MG63 (cell line): ENCODE data around the gene ATXN1. TPM values are rescaled to one million over a fixed set of nuclear protein-coding genes. Genes with fewer than 3 reads are reported as not detected.
"Not testable (repeated sequence)": the region's sequence is repeated elsewhere in the genome, so short reads cannot be mapped to it uniquely, and the experiment has no call there.

ENCODE experiments used
- DNase-seq: peaks from one replicate; pipeline ENCODE4 v3.0.0-alpha.2; 2020
- H3K27me3 ChIP-seq: fragments of 250-450 bp; sonication (Bioruptor Pico); 2 replicates; pipeline ENCODE4 v1.5.1; 2020; ENCODE audit warnings: mild to moderate bottlenecking, moderate library complexity
- H3K36me3 ChIP-seq: fragments of 250-450 bp; sonication (Bioruptor Pico); 2 replicates; pipeline ENCODE4 v1.5.1; 2020; ENCODE audit warnings: mild to moderate bottlenecking, moderate library complexity
- H3K4me3 ChIP-seq: fragments of 250-450 bp; sonication (Bioruptor Pico); 2 replicates; pipeline ENCODE4 v1.5.1; 2020; ENCODE audit warnings: mild to moderate bottlenecking, moderate library complexity
- H3K9me3 ChIP-seq: fragments of 250-450 bp; sonication (Bioruptor Pico); 2 replicates; pipeline ENCODE4 v1.5.1; 2020; ENCODE audit warnings: mild to moderate bottlenecking, moderate library complexity
- total RNA-seq: library from RNA; depleted of rRNA; stranded (reverse); fragments of >200 nt; shearing (Covaris generic); gene quantifications from 2 replicates; pipeline ENCODE4 v1.2.3, GENCODE V29; 2014; ENCODE audit warnings: low replicate concordance

Gene ATXN1
- total RNA-seq, 1 experiment from 2014 or later: 5.9 TPM

DNA sequence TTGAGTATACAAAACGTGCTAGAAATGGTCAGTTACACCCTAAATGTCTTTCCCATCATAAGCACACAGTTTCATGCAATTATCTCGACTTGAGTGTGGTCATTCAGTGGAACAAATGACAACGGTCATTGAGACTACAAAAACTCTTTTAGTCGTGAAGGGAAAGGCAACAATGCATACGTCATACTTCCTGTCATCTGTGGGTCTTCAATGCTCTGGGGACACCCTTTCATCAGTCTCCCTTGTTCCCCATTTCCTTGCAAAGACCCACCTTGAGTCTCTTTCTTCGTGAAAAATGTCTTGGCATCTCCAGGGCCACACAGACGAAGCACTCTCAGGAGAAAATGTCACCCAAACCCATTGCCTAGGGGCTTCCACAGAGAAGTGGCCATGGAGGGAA lies 284.4 kb downstream of the ATXN1 start:
- DNase-seq: no peak
- H3K27me3 ChIP-seq: no peaks in the 10 kb centered on the region
- H3K9me3 ChIP-seq: no peaks in the 10 kb centered on the region
- no peaks in the 10 kb centered on the region for H3K36me3 ChIP-seq
- no peak overlapping the region for H3K4me3 ChIP-seq

DNA sequence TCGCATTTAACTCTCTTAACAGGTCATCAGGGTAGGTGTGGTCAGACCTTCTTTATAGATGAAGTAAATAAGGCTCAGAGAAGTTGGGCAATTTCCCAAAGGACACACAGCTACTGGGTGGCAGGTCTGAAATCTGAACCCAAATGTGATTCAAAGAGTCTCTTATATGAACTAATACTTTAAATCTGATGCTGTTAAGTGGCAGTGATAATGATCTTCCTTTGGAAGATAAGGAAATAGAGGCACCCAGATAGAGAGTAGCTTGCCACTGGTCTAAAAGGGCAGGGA lies 285.8 kb downstream of the ATXN1 start:
- DNase-seq: no peak
- Histone ChIP-seq H3K27me3 (no peaks in the 10 kb centered on the region), H3K4me3 (no peak overlapping the region), H3K9me3 (no peaks in the 10 kb centered on the region), H3K36me3 (no peaks in the 10 kb centered on the region)

DNA sequence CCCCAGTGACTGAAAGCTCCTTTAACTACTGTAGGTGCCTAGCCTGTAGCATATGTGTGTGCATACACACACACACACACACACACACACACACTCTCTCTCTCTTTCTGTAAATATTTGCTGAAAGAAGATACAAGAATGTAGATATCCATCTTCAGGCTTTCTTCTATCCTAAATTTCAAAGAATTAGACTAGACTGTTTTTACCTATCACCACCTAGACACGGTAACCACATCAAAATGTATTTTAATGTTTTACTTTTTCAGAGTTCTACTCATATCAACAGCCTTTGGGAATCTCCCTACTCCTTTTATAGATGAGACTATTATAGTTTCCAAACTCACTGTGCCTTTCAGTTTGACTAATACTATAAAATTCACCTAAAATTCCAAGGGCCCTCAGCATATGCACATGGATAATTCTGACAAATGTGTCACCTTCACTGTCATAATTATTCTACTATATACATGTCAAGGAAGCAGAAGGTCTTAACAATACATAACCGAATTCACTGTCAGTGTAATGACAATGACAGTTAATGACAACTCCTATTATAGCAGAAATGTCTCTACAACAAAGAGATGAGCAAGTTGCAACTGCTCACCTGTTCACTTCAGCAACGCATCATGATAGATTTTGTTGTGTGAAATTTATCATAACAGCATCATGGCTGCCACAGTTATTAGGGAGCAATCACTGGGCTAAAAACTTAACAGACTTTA lies 286.3 kb downstream of the ATXN1 start:
- Histone ChIP-seq H3K9me3 (no peaks in the 10 kb centered on the region), H3K36me3 (no peaks in the 10 kb centered on the region), H3K4me3 (no peak overlapping the region), H3K27me3 (no peaks in the 10 kb centered on the region)
- DNase-seq: no peak

DNA sequence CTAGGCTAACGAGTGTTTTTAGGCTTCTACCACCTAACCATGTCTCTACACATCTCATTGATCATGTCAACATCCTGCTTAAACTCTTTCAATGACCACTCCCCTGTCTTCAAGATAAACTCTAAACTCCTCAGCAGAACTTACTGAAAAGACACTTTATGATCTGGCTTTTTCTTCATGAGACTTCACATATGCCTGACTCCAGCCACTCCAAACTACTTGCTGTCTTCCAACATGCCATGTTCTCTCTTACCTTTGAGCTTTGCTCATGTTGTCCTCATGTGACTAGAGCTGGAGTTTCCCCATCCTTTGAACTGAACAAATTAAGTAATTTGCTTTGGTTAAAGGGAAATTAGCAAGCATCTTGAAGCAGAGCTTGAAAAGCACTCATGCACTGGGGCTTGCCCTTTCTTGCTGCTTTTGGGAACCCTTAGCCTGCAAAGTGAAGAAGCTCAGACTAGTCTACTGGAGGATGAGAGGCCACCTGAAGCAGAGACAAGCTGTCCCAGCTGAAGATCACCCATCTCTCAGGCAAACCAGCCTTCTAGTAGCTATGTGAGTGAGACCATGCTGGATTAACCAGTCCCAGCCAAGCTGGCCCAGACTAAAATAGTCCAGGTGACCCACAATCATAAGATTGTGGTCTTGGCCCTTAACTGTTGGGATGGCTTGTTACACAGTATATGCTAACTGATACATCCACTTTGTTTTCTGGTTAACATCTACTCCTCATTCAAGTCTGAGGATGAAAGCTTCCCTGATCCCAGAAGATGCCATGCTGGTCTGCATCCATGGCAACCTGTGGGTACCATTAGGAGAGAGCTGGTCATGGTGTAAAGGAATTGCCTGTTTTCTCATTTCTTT lies 287.1 kb downstream of the ATXN1 start:
- Histone ChIP-seq H3K9me3 (no peaks in the 10 kb centered on the region), H3K4me3 (no peak overlapping the region), H3K36me3 (no peaks in the 10 kb centered on the region), H3K27me3 (no peaks in the 10 kb centered on the region)
- DNase-seq: no peak

DNA sequence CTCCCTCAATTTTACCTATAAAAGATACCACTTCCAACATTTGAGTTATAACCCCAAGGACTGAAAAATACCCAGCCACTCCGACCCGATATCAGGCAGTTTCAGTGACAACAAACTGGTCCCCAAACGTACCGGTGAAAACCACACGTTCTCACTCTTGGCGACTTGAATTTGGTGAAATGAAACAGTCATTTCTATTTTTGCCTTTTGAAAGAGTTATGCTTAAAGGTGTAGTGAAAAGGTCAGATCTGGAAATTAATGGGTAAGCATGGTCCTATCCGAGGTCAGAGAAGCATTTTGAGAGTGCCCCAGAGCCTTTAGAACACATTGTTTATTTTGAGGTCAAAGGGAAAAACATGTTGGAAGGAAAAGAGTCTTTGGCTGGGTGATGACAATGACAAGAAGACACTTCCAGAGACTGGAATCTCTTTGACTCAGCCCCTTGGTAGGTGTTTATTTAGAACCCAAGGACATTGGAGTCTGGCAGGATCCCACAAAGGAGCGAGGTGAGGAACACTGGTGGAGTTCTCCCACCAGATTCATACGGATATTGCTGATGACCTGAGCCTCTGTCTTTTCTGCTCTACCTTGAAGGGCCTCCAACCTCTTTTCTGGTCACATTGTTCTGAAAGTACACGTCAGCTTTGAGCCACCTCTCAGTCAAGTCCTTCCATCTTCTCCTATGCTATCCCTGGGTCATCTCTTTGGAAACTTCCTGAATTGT lies 287.9 kb downstream of the ATXN1 start:
- Histone ChIP-seq H3K9me3 (no peaks in the 10 kb centered on the region), H3K4me3 (no peak overlapping the region), H3K27me3 (no peaks in the 10 kb centered on the region), H3K36me3 (no peaks in the 10 kb centered on the region)
- DNase-seq: no peak

DNA sequence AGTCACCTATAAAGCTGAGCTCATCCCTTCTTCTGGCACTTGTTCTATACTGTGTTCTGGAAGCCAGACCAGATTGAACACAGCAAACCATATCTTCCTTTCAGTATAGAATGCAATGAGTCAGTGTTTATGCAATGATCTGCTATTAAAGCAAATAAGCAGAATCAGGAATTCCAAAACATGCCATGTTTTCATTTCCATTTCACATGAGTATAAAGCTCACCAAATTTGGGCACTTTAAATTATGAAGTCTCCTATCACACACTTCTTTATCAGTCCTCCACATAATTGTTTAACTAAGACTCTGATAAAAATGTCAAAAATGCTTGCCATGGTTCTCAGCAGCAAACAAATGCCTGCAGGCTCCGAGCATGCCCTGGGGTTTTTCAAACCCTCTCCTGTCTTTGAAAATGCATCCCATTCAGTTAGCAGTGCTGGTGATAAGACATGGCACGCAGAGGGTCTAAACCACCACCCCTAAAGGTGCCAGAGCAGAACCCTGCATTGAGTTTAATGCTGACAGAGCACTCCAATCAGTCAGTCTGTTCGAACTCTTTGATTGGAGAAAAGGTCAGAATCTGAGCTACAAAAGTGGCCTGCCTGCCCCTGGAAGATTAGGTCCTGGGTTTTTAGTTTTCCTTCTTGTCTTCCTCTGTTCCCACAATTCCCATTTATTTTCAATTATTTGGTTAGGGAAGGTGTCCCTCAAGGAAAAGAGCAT lies 288.8 kb downstream of the ATXN1 start:
- Histone ChIP-seq H3K27me3 (no peaks in the 10 kb centered on the region), H3K4me3 (no peak overlapping the region), H3K9me3 (no peaks in the 10 kb centered on the region), H3K36me3 (no peaks in the 10 kb centered on the region)
- no peak for DNase-seq

DNA sequence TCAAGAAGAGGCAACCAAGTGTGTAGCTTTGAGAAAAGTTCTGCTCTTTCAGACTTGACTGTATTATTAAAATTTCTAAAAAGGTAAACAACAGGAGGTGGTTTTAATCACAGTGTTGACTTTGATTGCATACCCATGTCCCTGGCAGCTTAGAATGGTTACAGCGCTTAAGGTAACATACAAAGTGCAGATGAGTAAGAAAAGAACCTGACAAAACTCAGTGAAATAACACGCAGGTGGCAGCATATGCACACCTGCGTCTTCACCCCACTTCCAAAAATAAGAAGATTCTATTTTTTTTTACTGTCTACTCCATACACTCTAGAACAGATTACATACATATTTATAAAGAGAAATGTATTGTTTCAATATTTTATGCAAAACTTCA lies 289.4 kb downstream of the ATXN1 start:
- H3K27me3 ChIP-seq: no peaks in the 10 kb centered on the region
- H3K9me3 ChIP-seq: no peaks in the 10 kb centered on the region
- DNase-seq: no peak
- no peak overlapping the region for H3K4me3 ChIP-seq
- H3K36me3 ChIP-seq: no peaks in the 10 kb centered on the region

DNA sequence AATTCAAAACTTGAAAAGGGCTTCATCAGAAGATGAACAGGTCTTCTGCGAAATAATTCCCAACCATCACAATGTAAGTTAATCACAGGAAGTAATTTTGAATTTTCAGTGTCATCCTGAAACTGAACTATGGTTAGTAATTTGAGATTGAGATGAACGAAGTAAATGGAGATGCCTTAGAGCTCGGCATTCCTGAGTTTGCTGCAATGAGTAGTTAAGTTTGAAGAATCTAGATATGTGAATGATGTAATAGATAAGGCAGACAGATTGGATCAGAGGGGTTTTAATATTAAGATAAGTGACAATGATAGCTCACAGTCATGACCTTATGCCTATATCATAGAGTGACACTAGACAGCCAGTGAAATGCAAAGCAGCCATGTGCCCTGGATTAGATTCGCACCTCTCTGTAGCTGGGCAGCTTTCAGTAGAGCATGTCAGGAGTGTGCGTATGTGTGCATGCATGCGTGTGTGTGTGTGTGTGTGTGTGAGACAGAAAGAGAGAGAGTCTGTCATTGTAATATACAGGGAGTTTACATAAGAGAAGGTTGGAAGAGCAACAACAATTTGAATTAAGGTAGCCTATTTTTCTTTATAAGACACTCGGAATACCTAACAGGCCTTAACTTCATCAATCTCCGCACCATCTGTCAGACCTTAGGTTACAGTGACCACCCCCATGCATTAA lies 289.9 kb downstream of the ATXN1 start:
- no peak for DNase-seq
- H3K9me3 ChIP-seq: no peaks in the 10 kb centered on the region

DNA sequence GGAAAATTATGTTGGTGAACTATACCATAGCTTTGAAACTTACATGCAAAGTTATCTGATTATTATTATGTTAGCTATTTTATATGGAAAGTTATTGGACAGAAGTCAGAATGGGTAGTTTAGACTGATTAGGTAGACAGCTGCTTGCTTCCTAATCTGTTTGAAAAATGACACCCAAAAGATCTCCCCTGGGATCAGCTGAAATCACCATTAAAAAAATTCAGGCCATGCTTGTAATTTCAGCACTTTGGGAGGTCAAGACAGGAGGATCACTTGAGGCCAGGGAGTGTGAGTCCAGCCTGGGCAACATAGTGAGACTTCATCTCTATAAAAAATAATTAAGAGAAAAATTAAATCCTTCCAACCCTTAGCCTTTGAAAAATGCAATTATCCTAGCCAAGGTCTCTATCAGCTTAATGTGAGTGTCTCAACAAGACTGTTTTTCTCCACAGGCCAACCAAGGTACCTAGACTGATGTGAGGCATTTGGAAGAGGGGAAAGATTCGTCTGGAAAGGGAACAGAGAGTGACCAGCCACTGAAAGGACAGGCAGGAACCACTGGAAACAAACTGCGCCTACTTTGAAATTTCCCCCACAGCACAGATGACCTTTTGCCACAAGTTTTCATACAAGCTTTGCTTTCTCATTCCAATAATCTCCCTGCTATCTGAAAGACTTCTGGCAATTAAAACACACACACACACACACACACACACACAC lies 290.6 kb downstream of the ATXN1 start:
- no peaks in the 10 kb centered on the region for H3K27me3 ChIP-seq
- no peaks in the 10 kb centered on the region for H3K36me3 ChIP-seq
- no peak for DNase-seq
- H3K4me3 ChIP-seq: no peak overlapping the region
- H3K9me3 ChIP-seq: no peaks in the 10 kb centered on the region

More for the DNA sequence above, 289.9 kb downstream of the ATXN1 start:
- no peaks in the 10 kb centered on the region for H3K36me3 ChIP-seq
- no peaks in the 10 kb centered on the region for H3K27me3 ChIP-seq
- H3K4me3 ChIP-seq: no peak overlapping the region

DNA sequence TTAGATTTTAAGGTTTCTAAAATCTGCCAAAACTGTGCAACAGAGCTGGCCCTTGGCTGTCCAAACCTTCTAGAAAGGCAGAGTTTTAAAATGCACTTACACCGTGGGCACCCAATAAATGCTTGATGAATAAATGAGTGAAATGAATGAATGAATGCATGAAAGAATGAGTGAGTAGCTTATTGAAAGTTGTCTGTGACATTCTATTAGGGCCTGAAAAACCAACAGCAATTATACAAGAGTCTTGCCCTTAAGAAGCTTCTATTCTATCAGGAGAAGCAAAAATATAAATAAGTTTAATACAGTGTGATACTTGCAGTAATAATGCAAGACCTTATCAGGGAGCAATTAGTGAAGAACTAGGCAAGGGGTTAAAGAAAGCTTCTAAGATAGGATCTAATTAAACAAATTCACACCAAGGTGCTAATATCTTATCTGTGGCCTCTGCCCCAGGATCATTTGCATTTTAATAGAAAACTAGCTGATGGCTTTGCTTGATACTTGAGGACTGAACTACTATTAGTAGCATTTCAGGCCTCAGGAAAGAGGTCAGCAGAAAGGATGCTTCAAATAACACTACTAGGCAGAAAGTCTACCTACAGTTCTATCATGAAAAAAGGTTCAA lies 292.2 kb downstream of the ATXN1 start:
- no peaks in the 10 kb centered on the region for H3K27me3 ChIP-seq
- H3K36me3 ChIP-seq: no peaks in the 10 kb centered on the region
- no peak for DNase-seq
- no peaks in the 10 kb centered on the region for H3K9me3 ChIP-seq
- no peak overlapping the region for H3K4me3 ChIP-seq

DNA sequence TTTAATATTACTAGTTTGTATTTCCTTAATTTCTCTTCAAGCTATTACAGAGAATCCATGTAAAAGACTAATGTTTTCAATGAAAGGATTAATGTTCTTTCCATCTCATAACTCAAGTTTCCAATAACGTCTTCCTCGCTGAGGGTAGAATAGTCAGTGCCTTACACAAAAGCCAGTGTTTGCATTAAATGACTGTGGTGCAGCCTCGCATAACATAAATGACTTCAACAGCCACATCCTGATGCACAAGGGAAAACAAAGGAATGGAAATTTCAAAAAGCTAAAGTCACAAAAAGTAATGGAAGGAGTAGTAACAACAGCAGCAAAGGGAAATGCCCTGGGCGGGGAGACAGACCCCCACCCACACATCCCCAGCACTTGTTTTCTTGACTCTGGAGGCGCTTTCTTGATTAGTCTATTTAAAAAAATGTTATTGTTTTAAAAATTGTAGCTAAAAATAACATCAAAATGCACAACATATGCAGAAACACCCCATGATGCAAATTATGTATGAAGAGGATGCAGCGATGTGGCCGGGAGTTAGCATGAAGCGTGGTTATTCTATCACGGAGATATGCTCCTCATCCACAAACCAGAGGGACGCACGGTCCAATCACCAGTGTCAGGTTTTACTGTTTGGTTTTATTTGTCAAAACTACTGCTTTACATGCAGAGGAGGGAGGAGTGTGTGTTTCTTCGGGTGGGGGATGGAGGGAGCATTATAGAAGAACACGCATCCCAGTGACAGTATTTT lies 294.3 kb downstream of the ATXN1 start:
- no peak for DNase-seq
- no peak overlapping the region for H3K4me3 ChIP-seq
- H3K9me3 ChIP-seq: no peaks in the 10 kb centered on the region
- no peaks in the 10 kb centered on the region for H3K27me3 ChIP-seq
- no peaks in the 10 kb centered on the region for H3K36me3 ChIP-seq

DNA sequence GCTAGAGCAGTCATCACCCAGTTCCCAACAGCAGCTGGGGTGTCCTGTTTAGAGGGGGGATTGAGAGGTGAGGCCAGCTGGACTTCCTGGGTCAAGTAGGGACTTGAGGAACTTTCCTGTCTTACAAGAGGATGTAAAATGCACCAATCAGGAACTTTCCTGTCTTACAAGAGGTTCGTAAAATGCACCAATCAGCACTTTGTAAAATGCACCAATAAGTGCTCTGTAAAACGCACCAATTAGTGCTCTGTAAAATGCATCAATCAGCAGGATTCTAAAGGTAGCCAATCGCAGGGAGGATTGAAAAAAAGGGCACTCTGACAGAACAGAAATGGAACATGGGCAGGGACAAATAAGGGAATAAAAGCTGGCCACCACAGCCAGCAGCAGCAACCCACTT lies 297.2 kb downstream of the ATXN1 start:
- DNase-seq: no peak
- Histone ChIP-seq H3K9me3 (no peaks in the 10 kb centered on the region), H3K4me3 (no peak overlapping the region), H3K27me3 (no peaks in the 10 kb centered on the region), H3K36me3 (no peaks in the 10 kb centered on the region)

DNA sequence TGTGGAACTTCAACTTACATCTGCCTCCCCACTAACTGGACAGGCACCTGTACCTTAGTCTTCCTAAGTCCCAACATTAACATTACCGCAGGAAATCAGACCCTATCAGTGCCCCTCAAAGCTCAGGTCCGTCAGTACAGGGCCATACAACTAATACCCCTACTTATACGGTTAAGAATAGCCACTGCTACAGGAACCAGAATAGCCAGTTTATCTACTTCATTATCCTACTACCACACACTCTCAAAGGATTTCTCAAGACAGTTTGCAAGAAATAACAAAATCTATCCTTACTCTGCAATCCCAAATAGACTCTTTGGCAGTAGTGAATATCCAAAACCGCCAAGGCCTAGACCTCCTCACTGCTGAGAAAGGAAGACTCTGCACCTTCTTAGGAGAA lies 298.0 kb downstream of the ATXN1 start:
- H3K9me3 ChIP-seq, H3K36me3 ChIP-seq, H3K27me3 ChIP-seq, DNase-seq, H3K4me3 ChIP-seq: not testable (repeated sequence)

DNA sequence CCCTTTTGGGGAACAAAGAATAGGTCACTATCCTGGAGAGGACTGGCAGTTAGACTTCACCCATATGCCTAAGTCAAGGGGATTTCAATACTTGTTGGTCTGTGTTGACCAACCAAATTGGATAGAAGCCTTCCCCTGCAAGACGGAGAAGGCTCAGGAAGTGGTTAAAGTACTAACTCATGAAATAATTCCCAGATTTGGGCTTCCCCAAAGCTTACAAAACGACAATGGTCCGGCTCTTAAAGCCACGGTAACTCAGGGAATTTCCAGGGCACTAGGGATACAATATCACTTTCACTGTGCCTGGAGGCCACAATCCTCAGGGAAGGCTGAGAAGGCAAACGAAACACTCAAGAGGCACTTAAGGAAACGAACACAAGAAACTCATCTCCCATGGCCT lies 299.8 kb downstream of the ATXN1 start:
- no peak overlapping the region for H3K4me3 ChIP-seq
- H3K36me3 ChIP-seq: no peaks in the 10 kb centered on the region
- no peaks in the 10 kb centered on the region for H3K27me3 ChIP-seq
- no peak for DNase-seq
- no peaks in the 10 kb centered on the region for H3K9me3 ChIP-seq

DNA sequence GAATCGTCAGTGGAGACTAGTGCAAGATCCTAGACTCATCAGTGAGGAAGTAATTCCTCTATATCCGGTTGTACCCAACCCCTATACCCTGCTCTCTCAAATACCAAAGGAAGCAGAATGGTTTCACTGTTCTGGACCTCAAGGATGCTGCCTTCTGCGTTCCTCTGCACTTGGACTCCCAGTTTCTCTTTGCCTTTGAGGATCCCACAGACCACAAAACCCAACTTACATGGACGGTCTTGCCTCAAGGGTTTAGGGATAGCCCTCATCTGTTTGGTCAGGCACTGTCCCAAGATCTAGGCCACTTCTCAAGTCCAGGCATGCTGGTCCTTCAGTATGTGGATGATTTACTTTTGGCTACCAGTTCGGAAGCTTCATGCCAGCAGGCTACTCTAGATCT lies 301.8 kb downstream of the ATXN1 start:
- H3K9me3 ChIP-seq, H3K27me3 ChIP-seq, DNase-seq, H3K4me3 ChIP-seq, H3K36me3 ChIP-seq: not testable (repeated sequence)
